HG02852 (cell line): ENCODE results near the gene GUCA2A.

Experiments used
- ATAC-seq: cut with Tn5 transposase; IDR thresholded peaks from one replicate; pipeline ENCODE4 v1.9.1; 2021; ENCODE audit warnings: mild to moderate bottlenecking, moderate library complexity; ENCODE audit not compliant: unreplicated experiment

Gene GUCA2A

DNA sequence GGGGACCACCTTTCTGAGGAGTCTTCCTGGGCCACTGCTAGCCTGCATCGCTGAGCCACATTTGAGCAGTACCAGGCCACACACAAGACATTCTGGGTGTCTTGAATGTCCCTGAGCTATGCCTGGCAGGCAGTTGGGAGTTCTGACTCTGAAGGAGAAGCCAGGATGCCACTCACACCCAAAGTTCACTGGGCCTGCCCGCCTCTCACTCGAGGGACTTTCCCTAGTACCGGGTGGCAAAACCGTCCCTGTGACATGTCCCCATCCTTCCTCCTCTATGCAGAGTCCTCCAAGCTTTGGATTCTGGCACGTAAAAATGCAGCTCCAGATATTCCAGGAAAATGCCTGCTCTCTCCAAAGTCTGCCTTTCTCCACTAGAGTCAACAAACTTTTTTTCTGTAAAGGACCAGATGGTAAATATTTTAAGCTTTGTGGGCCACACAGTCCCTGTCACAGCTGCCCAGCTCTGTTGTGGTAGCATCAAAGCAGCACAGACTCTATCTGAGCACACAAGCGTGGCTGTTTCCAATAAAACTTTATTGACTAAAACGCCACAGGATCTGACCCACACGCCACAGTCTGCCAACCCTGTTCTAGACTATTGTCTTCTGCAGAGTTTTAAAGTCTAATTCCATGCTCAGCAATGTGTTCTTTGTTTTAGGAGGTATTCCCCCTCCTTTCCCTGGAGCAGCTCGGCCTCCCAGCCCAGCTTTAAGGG, 30.6 kb downstream of the GUCA2A start:
- no peak for ATAC-seq

DNA sequence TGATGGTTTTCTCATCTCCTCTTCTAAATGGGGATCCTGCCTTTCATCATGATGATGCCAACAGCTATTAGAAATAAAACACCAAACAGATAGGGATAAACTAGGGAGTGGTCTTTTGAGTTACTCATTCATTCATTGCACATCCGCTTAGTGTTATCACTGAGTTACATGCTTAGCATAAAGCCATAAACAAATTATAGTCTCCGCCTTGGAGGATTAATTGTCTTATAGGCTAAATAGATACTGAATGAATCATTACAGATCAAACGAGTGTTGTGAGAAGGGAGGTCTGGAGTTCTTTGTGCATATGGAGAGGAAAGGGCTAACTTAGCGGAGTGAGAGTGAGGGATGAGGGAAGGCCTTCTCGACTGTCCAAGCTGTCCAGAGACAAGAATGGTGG, 31.2 kb downstream of the GUCA2A start:
- ATAC-seq: no peak

- no peak for ATAC-seq
These were observed 34.4 kb downstream of the GUCA2A start for GRCh38 chr1:42130061-42130660.

GRCh38 chr1:42128964-42129363, 35.6 kb downstream of the GUCA2A start:
- ATAC-seq: no peak

DNA sequence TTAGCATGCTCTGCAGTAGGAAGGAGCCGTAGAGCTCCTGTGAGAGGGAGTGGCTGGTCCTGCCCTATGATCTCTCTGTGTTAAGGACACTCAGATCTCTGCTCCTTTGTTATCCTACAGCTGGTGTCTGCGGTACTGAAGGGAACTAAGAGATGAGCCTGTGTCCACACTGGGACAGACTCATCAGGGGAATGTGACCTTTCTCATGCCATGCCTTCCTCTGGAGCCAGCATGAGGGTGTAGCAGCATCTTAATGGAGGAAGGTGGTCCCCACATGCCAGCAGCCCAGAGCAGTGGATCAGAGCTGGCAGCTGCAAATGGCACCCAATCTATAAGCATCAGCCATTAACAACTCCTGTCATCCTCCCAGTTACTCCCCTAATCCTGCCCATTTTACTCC, 36.0 kb downstream of the GUCA2A start:
- no peak for ATAC-seq

DNA sequence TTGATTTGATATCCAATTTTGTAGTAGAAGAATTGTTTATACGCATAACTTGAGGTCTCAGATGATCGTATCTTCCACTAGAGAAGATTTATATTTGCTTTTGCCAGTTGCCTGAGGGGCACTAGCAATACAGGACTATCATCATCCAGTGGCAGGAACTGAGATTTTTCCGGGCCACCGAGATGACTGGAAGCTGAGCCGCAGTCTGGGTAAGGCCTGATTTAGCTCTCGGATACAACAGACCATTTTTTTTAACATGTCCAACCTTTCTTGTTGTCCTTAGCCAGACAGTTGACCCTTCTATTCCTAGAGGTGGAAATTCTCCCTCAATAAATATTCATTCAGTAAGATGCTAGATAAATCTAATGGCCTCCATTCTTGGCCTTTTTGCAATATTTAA, 36.8 kb downstream of the GUCA2A start:
- ATAC-seq: no peak

- ATAC-seq: no peak
These were observed 39.0 kb downstream of the GUCA2A start for GRCh38 chr1:42125552-42125951.

DNA sequence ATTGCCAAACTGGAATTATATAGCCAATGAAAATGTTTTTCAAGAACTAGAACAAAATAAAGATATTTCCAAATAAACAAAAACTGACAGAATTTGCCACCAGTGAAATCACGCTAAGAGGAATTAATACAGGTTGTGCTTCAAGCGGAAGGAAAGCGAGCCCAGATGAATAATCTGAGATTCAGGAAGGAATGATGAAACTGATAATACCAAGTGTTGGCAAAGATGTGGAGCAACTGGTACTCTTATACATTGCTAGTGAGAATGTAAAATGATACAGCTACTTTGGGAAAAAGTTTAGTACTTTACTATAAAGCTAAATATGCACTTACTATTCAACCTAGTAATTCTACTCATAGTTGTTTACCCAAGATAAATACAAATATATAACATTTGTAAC, 42.1 kb downstream of the GUCA2A start:
- no peak for ATAC-seq

- no peak for ATAC-seq
These were observed 46.4 kb downstream of the GUCA2A start for GRCh38 chr1:42118125-42118524.

DNA sequence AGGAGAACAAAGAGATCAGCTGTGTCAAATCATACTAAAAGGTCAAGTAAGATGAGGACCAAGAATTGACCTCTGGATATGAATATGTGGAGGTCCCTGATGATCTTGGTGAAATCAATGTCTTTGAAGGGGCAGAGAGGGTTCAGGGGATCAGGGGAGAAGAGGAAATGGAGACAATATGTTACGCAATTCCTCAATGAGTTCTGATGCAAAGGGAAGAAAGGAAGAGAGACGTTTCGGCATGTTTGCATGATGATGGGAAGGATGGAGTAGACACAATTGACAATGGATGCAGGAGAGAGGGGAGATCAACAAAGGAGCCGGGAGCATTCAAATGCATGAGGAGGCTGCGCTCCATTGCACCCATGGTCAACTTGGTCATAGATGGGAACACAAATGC, 47.3 kb downstream of the GUCA2A start:
- no peak for ATAC-seq

DNA sequence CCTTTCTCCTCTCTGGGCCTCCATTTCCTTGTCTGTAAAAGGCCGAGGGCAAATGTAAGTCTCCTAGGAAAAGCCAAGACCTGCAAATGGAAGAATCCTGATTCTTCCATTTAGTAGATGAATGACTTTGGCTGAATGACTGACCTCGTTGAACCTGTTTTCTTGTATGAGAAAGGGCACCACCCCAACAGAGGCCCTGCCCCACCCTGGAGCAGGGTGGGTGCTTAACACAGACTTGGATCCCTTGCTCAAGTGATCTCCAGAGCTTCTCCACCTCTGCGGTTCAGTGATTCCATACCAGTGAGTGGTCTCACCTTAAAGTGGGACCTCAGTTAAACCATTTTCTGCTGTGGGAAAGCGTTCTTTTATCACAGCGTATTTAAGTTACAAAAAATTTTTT, 50.3 kb downstream of the GUCA2A start:
- no peak for ATAC-seq
